ENCODE measurements around the gene RAB3D.
"Not testable (repeated sequence)": the region's sequence is repeated elsewhere in the genome, so short reads cannot be mapped to it uniquely, and the experiment has no call there.

RAB3D gene

DNA sequence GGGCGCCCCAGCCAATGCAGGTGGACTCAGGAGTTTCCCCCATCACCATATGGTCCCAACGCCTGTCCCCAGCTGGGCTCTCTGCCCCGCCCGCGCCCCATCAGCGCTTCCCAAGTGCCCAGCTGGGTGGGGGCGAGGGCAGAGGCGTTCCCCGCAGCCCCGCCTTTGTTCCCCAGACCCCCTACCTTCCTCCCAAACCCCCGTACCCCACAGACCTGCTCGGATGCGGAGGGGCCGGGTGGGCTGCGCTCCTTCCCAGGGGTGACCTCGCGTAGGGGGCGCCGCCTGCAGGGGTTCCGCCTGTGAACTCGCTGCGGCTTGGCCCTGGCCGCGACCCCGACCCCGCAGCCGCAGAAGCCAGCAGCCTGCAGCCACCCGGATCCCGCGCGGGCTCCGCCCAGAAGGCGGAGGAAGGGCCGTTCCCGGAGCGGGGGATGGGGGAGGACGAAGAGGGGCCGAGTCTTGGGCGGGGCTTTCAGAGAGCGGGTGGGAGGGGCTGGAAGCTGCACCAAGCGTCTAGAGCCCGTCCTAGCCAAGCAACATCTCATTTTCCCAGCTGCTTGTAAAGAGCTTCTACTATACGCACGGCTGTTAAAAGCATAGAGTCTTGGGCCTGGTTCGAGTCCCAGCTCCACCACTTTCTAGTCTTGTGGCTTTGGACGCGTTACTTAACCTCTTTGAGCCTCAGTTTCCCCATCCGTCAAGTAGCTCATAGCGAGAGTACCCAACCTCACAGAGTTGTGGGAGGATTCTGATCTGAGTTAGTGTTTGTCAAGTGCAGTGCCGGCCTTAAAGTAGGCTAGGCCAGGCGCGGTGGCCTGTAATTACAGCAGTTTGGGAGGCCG lies at the start of gene RAB3D:
RAB3D (minus strand) TSS at position 404 of the 845 bp plus-strand sequence. CDS start 2,258 bp downstream, outside the sequence.
- DNase-seq = peak; percentile 73

- no peak for DNase-seq
Measured at GRCh38 chr19:11387162-11388034, 47.9 kb upstream of the RAB3D start.

- DNase-seq = no peak
Measured at GRCh38 chr19:11384778-11385129, 45.3 kb upstream of the RAB3D start.

DNA sequence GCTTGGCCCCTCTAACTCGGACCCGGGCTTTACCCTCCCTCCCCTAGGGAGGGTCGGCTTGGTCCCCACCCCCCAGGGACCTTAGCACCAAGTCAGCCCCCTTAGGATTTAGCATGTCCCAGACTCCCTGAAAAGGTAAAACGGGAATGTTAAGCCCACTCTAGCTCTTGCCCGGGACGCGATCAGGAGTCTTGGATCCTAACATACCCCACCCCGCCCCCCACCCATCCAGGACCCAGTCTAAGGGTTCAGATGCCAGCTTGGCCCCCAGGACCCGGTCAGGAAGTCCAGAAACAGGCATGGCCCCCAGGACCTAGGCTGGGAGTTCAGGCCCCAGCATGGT lies 44.2 kb upstream of the RAB3D start:
- no peak for DNase-seq

GRCh38 chr19:11382898-11383705 lies 43.6 kb upstream of the RAB3D start:
- DNase-seq = no peak

DNA sequence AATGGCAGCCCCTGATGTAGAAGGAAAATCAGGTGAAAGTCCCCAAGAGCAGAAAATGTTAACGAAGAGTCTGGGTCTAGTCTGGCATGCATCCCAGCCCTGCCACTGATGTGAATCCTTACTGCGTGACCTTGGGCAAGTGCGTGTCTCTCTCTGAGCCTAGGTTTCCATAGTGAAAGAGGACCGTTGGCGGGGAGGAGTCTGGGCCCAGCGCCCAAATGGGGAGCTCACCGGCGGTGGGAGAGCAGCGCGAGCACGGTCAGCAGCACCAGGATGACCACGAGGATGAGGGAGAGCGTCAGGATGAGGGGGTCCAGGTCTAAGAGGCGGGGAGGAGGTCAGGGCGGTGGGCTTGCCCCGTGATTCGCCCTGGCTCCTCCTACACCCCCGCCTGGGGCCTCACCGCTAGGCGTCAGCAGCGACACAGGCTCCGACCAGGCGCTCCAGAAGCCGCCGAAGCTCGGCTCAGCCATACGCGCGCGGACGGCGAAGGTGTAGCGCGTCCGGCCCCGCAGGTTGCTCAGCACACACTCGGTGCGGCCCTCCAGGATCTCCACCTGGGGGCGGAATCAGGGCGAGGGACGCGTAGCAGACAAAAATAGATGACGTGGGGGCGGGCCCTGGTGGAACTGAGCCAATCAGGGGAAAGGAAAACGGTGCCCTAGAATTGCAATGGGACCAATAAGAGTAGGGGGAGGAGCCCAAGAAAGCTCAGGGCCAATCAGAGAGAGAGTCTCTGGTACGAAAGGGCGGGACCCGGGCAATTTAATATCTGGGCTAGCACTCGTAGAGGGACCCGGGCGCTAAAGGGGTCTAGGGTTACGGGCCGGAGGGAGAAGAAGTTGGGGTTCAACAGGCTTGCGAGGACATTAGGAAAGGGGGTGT lies 41.4 kb upstream of the RAB3D start:
- peak; percentile 94 for DNase-seq

GRCh38 chr19:11379857-11380350 lies 40.4 kb upstream of the RAB3D start:
- no peak for DNase-seq

DNA sequence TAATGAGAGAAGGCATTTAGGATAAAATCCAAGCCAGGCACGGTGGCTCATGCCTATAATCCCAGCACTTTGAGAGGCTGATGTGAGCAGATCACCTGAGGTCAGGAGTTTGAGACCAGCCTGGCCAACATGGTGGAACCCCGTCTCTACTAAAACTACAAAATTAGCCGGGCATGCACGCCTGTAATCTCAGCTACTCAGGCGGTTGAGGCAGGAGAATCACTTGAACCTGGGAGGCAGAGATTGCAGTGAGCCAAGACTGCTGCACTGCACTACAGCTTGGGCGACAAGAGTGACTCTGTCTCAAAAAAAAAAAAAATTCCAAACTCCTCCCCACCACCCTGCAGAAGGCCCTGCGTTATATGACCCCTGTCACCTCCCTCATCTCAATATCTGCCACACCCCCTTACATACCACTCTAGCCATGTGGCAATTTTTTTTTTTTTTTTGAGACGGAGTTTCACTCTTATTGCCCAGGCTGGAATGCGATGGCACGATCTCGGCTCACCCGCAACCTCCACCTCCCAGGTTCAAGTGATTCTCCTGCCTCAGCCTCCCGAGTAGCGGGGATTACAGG lies 39.9 kb upstream of the RAB3D start:
- DNase-seq = not testable (repeated sequence)

GRCh38 chr19:11378319-11379189 lies 39.1 kb upstream of the RAB3D start:
- no peak for DNase-seq

DNA sequence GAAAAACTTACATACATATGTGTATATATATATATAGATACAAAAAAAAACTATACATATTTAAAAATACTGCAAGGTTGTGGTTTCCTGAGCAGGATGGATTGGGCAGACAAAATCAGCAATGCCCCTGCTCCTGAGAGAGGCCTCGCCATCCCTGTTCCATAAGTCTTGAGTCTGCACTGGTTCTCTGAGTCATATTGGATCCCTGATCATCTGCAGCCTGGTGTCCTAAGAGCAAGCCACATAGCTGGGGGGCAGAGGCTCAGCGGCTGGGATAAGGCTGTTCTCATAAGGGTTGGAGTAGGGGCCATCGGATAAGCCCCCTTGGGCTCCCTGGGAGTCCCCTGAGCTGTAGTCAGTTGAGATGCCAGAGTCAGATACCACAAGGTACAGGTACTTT lies 38.3 kb upstream of the RAB3D start:
- DNase-seq = no peak

DNA sequence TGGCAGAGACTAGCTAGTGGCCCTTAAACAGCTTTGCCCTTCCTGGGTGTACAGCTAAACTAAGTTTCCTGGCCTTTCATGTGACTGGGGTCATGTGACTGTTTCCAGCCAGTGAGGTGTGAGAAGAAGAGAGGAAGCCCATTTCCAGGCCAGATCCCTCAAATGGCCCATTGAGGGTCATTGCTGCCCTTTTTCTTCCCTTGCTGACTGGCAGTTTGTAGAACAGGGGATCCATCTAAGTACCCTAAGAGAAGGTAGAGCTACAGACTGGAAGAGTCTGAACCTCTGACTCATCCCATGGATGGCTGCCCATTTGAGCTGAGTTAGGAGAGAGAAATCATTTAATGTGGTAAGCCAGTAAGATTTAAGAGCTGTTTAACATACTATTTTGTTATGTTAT lies 37.8 kb upstream of the RAB3D start:
- no peak for DNase-seq

- no peak for DNase-seq
Measured at GRCh38 chr19:11375143-11375948, 35.9 kb upstream of the RAB3D start.

DNA sequence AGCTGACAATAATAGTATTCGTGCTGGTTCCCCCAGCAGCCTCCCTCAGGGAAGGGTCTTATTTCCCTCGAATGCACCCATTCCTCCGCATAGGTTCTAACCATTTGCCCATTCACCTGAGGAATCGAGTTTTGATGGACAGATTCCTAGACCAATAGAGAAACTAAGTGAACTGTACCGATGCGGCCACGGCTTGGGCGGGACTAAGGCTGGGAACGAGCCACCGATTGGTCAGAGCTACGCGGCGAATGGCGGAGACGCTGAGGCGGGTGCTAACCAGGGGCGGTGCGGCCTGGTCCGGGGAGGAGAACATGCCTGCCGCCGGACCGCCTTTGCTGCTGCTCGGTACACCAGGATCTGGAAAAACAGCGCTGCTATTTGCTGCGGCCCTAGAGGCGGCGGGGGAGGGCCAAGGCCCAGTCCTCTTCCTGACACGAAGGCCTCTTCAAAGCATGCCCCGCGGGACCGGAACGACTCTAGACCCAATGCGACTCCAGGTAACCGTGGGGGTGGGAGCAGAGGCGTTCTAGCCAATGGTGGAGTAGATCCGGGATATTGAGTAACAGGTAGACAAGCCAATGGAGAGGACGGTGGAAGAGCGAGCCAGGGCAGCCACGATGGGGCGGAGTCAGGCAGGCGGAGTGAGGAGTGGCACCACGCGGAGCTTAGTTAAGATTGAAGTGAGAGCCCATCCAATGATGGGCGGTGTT lies 35.1 kb upstream of the RAB3D start, which contains the start of gene SWSAP1:
SWSAP1 (plus strand) TSS at position 234 of the 710 bp plus-strand sequence; CDS start at position 249, 15 bp downstream.
- DNase-seq = peak; percentile 99

DNA sequence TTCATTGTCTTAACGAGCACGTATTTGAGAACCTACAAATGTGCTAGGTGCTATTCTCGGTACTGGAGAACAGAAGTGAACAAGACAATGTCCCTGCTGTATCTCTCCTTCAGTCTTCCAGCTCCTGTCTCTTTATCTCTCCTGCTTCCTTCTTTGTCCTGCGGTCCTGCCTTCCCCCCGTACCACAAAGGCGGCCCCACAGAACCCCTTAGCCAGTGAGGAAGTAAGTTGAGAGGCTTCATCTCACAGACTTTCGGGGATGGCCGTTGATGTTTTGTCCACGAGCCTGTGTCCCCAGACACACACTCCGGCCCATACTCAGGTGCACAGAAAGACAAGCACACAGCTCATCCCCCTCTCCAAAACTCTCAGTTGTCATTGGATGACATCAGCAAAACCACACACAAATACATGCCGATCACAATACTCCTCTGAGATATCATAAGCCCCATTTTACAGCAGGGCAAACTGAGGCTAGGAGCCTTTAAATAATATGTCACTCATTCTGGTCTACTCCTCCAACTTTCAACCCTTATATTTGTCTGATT lies 34.5 kb upstream of the RAB3D start:
- DNase-seq = no peak

GRCh38 chr19:11373166-11373884 lies 33.9 kb upstream of the RAB3D start:
- no peak for DNase-seq

GRCh38 chr19:11370744-11371143 lies 31.3 kb upstream of the RAB3D start:
- DNase-seq = no peak

DNA sequence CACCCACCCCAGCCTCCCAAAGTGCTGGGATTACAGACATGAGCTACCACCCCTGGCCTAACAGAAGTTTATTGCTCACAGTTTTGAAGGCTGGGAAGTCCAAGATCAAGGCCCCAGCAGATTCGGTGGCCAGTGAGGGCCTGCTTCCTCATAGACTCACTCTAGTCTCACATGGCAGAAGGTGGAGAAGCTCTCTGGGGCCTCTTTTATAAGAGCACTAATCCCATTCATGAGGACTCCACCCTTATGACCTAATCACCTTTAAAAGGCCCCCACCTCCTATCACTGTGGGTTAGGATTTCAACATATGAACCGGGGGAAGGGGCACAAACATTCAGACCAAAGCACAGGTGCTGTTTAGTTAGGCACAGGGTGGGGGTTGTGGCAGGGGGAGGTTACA lies 28.1 kb upstream of the RAB3D start:
- no peak for DNase-seq
